Measurements from ENCODE around the gene LUC7L.
"Not testable (repeated sequence)": the region's sequence is repeated elsewhere in the genome, so short reads cannot be mapped to it uniquely, and the experiment has no call there.

The LUC7L gene

GRCh38 chr16:180681-181564 is 48.3 kb downstream of the LUC7L start:
- in situ Hi-C loops (cut with HindIII; ENCODE audit: low sequenced_read_pairs): no loop called here

DNA sequence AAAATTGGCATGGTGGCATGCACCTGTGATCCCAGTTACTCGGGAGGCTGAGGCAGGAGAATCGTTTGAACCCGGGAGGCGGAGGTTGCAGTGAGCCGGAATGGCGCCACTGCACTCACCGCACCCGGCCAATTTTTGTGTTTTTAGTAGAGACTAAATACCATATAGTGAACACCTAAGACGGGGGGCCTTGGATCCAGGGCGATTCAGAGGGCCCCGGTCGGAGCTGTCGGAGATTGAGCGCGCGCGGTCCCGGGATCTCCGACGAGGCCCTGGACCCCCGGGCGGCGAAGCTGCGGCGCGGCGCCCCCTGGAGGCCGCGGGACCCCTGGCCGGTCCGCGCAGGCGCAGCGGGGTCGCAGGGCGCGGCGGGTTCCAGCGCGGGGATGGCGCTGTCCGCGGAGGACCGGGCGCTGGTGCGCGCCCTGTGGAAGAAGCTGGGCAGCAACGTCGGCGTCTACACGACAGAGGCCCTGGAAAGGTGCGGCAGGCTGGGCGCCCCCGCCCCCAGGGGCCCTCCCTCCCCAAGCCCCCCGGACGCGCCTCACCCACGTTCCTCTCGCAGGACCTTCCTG is 49.1 kb downstream of the LUC7L start, which contains the start of gene HBQ1:
TSS of gene HBQ1 (plus strand) at position 359 of the 575 bp plus-strand sequence. CDS start at position 387, 28 bp downstream.
- in situ Hi-C loops (cut with HindIII; ENCODE audit: low sequenced_read_pairs): no loop called here

DNA sequence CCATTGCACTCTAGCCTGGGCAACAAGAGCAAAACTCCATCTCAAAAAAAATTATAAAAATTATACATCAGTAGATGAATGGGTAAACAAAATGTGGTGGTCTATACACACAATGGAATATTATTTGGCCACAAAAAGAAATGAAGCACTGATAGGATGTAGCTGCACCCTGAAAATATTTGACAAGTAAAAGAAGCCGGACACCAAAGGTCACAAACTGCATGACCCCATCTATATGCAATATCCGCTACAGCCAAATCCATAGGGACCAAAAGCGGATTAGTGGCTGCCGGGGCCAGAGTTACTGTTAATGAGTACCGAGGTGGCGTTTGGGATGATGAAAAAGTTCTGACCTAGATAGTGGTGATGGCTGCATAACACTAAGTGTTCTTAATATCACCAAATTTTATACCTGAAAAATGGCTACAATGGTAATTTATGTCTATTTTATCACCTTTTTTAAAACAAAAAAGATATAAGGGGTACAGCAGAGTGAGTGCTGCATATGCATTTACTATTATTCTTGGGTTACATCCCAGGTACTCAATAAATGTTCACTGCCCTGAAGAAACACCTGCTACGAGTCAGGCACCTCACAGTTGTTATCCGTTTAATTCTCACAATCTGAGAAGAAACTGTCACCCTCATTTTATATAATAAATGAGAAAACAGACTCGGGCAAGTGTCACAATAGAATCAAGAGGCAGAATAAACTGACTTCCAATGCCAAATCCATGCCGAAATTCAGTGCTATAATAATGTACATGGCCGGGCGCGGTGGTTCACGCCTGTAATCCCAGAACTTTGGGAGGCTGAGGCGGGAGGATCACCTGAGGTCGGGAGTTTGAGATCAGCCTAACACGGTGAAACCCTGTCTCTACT is 49.8 kb downstream of the LUC7L start:
- in situ Hi-C loops (cut with HindIII; ENCODE audit: low sequenced_read_pairs): no loop called here

- in situ Hi-C loops (cut with HindIII; ENCODE audit: low sequenced_read_pairs): no loop called here
Measured at GRCh38 chr16:178668-179015, 50.6 kb downstream of the LUC7L start.

GRCh38 chr16:177981-178667 is 51.1 kb downstream of the LUC7L start:
- in situ Hi-C loops (cut with HindIII; ENCODE audit: low sequenced_read_pairs): no loop called here

GRCh38 chr16:177394-177822 is 51.8 kb downstream of the LUC7L start:
- in situ Hi-C loops (cut with HindIII; ENCODE audit: low sequenced_read_pairs): no loop called here

- in situ Hi-C loops (cut with HindIII; ENCODE audit: low sequenced_read_pairs): not testable (repeated sequence)
Measured at GRCh38 chr16:176477-177382, 52.5 kb downstream of the LUC7L start, which contains the start of gene HBA1. Gene HBA1, plus strand, starts transcription at chr16:176680. Its CDS starts 37 bp downstream, at chr16:176717.

DNA sequence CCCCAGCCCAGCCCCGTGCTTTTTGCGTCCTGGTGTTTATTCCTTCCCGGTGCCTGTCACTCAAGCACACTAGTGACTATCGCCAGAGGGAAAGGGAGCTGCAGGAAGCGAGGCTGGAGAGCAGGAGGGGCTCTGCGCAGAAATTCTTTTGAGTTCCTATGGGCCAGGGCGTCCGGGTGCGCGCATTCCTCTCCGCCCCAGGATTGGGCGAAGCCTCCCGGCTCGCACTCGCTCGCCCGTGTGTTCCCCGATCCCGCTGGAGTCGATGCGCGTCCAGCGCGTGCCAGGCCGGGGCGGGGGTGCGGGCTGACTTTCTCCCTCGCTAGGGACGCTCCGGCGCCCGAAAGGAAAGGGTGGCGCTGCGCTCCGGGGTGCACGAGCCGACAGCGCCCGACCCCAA is 53.2 kb downstream of the LUC7L start:
- in situ Hi-C loops (cut with HindIII; ENCODE audit: low sequenced_read_pairs): not testable (repeated sequence)

- in situ Hi-C loops (cut with HindIII; ENCODE audit: low sequenced_read_pairs): no loop called here
Measured at GRCh38 chr16:175011-175949, 54.0 kb downstream of the LUC7L start.

GRCh38 chr16:173928-174769 is 55.1 kb downstream of the LUC7L start:
- in situ Hi-C loops (cut with HindIII; ENCODE audit: low sequenced_read_pairs): not testable (repeated sequence)

- in situ Hi-C loops (cut with HindIII; ENCODE audit: low sequenced_read_pairs): not testable (repeated sequence)
Measured at GRCh38 chr16:173211-173854, 55.9 kb downstream of the LUC7L start.

DNA sequence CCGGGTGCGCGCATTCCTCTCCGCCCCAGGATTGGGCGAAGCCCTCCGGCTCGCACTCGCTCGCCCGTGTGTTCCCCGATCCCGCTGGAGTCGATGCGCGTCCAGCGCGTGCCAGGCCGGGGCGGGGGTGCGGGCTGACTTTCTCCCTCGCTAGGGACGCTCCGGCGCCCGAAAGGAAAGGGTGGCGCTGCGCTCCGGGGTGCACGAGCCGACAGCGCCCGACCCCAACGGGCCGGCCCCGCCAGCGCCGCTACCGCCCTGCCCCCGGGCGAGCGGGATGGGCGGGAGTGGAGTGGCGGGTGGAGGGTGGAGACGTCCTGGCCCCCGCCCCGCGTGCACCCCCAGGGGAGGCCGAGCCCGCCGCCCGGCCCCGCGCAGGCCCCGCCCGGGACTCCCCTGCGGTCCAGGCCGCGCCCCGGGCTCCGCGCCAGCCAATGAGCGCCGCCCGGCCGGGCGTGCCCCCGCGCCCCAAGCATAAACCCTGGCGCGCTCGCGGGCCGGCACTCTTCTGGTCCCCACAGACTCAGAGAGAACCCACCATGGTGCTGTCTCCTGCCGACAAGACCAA is 56.8 kb downstream of the LUC7L start, which contains the start of gene HBA2:
TSS of gene HBA2 (plus strand) at position 503 of the 568 bp plus-strand sequence. CDS start at position 540, 37 bp downstream.
- in situ Hi-C loops (cut with HindIII; ENCODE audit: low sequenced_read_pairs): not testable (repeated sequence)

- in situ Hi-C loops (cut with HindIII; ENCODE audit: low sequenced_read_pairs): no loop called here
Measured at GRCh38 chr16:170788-171187, 58.5 kb downstream of the LUC7L start.

DNA sequence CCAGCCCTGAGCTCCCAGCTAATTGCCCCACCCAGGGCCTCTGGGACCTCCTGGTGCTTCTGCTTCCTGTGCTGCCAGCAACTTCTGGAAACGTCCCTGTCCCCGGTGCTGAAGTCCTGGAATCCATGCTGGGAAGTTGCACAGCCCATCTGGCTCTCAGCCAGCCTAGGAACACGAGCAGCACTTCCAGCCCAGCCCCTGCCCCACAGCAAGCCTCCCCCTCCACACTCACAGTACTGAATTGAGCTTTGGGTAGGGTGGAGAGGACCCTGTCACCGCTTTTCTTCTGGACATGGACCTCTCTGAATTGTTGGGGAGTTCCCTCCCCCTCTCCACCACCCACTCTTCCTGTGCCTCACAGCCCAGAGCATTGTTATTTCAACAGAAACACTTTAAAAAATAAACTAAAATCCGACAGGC is 59.2 kb downstream of the LUC7L start:
- in situ Hi-C loops (cut with HindIII; ENCODE audit: low sequenced_read_pairs): not testable (repeated sequence)

GRCh38 chr16:169014-169413 is 60.2 kb downstream of the LUC7L start:
- in situ Hi-C loops (cut with HindIII; ENCODE audit: low sequenced_read_pairs): no loop called here

DNA sequence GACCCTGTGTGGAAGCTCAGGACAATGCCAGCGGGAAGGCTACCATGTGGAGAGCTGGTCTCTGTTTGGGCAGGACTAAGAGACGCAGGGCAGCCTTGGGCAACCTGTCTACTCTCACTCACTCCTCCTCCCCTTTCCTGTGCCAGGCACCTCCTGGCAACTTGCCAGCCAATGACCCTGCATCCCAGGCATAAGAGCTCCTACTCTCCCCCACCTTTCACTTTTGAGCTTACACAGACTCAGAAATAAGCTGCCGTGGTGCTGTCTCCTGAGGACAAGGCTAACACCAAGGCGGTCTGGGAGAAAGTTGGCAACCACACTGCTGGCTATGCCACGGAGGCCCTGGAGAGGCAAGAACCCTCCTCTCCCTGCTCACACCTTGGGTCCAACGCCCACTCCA is 60.8 kb downstream of the LUC7L start:
- in situ Hi-C loops (cut with HindIII; ENCODE audit: low sequenced_read_pairs): no loop called here
